Right lobe of liver (tissue), 4 donors: ENCODE data around the gene RMDN2.

Source experiments
- POLR2A ChIP-seq: fragments of 450-650 bp; IDR thresholded peaks from one replicate; pipeline ENCODE4 v1.6.1; 2017; ENCODE audit warnings: antibody characterized with exemption, mild to moderate bottlenecking
- TF ChIP-seq, protein P1 (sequence below), 4 donors: fragments of 200-600 bp in 3 of 4; fragments of 450-650 bp in 1 of 4; IDR thresholded peaks; one replicate each; pipeline versions ENCODE4 v1.5.1 to v1.8.0; 2016 to 2022; ENCODE audit warnings: antibody characterized with exemption in 4 of 4, mild to moderate bottlenecking in 2 of 4
- donor health status: DM: no; HTN: no; CAD: no.
- donor health status: DM: no; HTN: no; CAD: no.
- donor health status: DM: no; HTN: yes; CAD: no.

- TF ChIP-seq, protein P1, sequence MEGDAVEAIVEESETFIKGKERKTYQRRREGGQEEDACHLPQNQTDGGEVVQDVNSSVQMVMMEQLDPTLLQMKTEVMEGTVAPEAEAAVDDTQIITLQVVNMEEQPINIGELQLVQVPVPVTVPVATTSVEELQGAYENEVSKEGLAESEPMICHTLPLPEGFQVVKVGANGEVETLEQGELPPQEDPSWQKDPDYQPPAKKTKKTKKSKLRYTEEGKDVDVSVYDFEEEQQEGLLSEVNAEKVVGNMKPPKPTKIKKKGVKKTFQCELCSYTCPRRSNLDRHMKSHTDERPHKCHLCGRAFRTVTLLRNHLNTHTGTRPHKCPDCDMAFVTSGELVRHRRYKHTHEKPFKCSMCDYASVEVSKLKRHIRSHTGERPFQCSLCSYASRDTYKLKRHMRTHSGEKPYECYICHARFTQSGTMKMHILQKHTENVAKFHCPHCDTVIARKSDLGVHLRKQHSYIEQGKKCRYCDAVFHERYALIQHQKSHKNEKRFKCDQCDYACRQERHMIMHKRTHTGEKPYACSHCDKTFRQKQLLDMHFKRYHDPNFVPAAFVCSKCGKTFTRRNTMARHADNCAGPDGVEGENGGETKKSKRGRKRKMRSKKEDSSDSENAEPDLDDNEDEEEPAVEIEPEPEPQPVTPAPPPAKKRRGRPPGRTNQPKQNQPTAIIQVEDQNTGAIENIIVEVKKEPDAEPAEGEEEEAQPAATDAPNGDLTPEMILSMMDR (IDR thresholded peaks at IDR 0.05), result no peak
- no peak for TF ChIP-seq POLR2A
Measured at GRCh38 chr2:37934591-37935513, 9.8 kb downstream of the RMDN2 start.
